HepG2 (cell line): ENCODE measurements around the gene MAMDC2. TPM values are rescaled to one million over a fixed set of nuclear protein-coding genes. Genes with fewer than 3 reads are reported as not detected.

ENCODE experiments used
- PTBP1 ChIP-seq: fragments of 200-400 bp; formaldehyde crosslinking; IDR thresholded peaks from 2 replicates; pipeline ENCODE4 v1.6.1; 2018; ENCODE audit warnings: low read length, low read depth; ENCODE audit not compliant: poor library complexity, severe bottlenecking
- YEATS4 ChIP-seq: sonication (generic); formaldehyde crosslinking; IDR thresholded peaks from 2 replicates; pipeline ENCODE4 v1.4.0; 2020; ENCODE audit warnings: missing genetic modification reagents, borderline replicate concordance
- ZFY ChIP-seq: sonication (generic); formaldehyde crosslinking; IDR thresholded peaks from 2 replicates; pipeline ENCODE4 v1.4.0; 2020; ENCODE audit warnings: missing genetic modification reagents
- ZNF232 ChIP-seq: sonication (generic); formaldehyde crosslinking; IDR thresholded peaks from 2 replicates; pipeline ENCODE4 v1.4.0; 2020; ENCODE audit warnings: missing genetic modification reagents, borderline replicate concordance
- ZNF749 ChIP-seq: sonication (generic); formaldehyde crosslinking; IDR thresholded peaks from 2 replicates; pipeline ENCODE4 v1.8.0; 2022; ENCODE audit warnings: mild to moderate bottlenecking, missing genetic modification reagents, moderate library complexity, borderline replicate concordance
- polyA plus RNA-seq, 8 experiments: library from polyadenylated mRNA; depleted of rRNA in 3 of 8; stranded (reverse) in 7 of 8; unstranded in 1 of 8; fragments of >200 nt; fragmentation: Illumina TruSeq in 4 of 8; extraction: Trizol in 4 of 8; gene quantifications; 2 replicates each; pipeline versions ENCODE4 v1.2.1 to v1.2.3, GENCODE V29; 2011 to 2016; ENCODE audit warnings: low read depth in 4 of 8, missing spikeins in 1 of 8, mixed read lengths in 1 of 8; ENCODE audit not compliant: insufficient read depth in 1 of 8
- total RNA-seq, 5 experiments: library from RNA; depleted of rRNA; stranded (reverse); fragments of >200 nt; fragmentation: Illumina TruSeq; extraction: Trizol; gene quantifications; 2 replicates each; pipeline ENCODE4 v1.2.3, GENCODE V29; 2016; ENCODE audit warnings: low read depth in 1 of 5
- TF ChIP-seq, protein P1 (sequence below): sonication (generic); formaldehyde crosslinking; IDR thresholded peaks from one replicate; pipeline ENCODE4 v1.5.1; 2020; ENCODE audit warnings: mild to moderate bottlenecking, missing genetic modification reagents; ENCODE audit errors: not compliant biosample characterization
- TF ChIP-seq, protein P2 (sequence below): sonication (generic); formaldehyde crosslinking; IDR thresholded peaks from 2 replicates; pipeline ENCODE4 v1.8.1; 2022; ENCODE audit warnings: mild to moderate bottlenecking, missing genetic modification reagents
- TF ChIP-seq, protein P3 (sequence below): sonication (generic); formaldehyde crosslinking; IDR thresholded peaks from 2 replicates; pipeline ENCODE4 v1.4.0; 2020; ENCODE audit warnings: missing genetic modification reagents
- TF ChIP-seq, protein P4 (sequence below): sonication (generic); formaldehyde crosslinking; IDR thresholded peaks from 2 replicates; pipeline ENCODE4 v1.4.0; 2020; ENCODE audit warnings: mild to moderate bottlenecking, missing genetic modification reagents

MAMDC2 gene
- total and polyA plus RNA-seq, 2 of the 13 experiments (the other 11 are each of a cell fraction or from before 2014, with no cell fraction given): not detected

DNA sequence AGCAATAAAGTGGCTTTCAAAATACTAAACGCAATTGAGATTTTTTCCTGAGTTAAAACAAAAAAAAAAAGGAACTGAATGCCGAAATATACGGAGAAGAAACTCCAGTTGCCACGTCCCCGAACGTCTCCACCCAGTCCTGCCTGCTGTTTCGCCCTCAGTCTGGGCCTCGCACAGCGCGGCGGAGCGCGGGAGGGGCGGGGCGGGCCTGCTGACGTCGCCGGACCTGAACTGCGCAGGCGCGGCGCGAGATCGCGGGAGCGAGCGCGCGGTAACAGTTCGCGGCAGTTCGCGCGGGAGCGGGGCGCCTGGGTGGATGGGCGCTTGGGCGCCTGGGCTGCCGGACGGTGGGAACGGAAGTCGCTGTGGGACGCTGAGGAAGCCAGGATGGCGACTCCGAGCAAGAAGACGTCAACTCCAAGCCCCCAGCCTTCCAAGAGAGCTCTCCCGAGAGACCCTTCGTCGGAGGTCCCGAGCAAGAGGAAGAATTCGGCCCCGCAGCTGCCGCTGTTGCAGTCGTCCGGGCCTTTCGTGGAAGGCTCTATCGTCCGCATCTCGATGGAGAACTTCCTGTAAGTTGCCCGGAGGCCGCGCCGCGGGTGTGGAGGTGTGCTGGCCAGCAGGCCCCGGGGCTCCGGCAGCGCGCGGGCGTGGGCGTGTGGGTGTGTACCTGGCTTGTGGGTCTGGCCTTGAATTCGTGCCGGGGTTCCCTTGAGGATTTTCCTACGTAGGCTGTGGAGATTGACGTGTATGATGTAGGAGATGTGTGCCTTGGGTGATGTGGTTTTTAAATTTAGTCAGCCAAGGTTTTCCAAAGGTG lies 215.3 kb downstream of the MAMDC2 start, which contains the start of gene SMC5 (continued):
- TF ChIP-seq, protein P1, sequence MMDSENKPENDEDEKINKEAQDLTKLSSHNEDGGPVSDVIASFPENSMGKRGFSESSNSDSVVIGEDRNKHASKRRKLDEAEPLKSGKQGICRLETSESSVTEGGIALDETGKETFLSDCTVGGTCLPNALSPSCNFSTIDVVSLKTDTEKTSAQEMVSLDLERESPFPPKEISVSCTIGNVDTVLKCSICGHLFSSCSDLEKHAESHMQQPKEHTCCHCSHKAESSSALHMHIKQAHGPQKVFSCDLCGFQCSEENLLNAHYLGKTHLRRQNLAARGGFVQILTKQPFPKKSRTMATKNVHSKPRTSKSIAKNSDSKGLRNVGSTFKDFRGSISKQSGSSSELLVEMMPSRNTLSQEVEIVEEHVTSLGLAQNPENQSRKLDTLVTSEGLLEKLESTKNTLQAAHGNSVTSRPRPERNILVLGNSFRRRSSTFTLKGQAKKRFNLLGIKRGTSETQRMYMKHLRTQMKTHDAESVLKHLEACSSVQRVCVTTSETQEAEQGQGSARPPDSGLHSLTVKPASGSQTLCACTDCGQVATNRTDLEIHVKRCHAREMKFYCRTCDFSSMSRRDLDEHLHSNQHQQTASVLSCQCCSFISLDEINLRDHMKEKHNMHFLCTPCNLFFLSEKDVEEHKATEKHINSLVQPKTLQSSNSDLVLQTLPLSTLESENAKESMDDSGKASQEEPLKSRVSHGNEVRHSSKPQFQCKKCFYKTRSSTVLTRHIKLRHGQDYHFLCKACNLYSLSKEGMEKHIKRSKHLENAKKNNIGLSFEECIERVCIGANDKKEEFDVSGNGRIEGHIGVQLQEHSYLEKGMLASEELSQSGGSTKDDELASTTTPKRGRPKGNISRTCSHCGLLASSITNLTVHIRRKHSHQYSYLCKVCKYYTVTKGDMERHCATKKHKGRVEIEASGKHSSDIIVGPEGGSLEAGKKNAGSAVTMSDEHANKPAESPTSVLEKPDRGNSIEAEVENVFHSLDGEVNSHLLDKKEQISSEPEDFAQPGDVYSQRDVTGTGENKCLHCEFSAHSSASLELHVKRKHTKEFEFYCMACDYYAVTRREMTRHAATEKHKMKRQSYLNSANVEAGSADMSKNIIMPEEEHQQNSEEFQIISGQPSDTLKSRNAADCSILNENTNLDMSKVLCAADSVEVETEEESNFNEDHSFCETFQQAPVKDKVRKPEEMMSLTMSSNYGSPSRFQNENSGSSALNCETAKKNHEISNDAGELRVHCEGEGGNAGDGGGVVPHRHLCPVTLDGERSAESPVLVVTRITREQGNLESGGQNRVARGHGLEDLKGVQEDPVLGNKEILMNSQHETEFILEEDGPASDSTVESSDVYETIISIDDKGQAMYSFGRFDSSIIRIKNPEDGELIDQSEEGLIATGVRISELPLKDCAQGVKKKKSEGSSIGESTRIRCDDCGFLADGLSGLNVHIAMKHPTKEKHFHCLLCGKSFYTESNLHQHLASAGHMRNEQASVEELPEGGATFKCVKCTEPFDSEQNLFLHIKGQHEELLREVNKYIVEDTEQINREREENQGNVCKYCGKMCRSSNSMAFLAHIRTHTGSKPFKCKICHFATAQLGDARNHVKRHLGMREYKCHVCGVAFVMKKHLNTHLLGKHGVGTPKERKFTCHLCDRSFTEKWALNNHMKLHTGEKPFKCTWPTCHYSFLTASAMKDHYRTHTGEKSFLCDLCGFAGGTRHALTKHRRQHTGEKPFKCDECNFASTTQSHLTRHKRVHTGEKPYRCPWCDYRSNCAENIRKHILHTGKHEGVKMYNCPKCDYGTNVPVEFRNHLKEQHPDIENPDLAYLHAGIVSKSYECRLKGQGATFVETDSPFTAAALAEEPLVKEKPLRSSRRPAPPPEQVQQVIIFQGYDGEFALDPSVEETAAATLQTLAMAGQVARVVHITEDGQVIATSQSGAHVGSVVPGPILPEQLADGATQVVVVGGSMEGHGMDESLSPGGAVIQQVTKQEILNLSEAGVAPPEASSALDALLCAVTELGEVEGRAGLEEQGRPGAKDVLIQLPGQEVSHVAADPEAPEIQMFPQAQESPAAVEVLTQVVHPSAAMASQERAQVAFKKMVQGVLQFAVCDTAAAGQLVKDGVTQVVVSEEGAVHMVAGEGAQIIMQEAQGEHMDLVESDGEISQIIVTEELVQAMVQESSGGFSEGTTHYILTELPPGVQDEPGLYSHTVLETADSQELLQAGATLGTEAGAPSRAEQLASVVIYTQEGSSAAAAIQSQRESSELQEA (CRISPR knock-in tag): no peak
- TF ChIP-seq, protein P2, sequence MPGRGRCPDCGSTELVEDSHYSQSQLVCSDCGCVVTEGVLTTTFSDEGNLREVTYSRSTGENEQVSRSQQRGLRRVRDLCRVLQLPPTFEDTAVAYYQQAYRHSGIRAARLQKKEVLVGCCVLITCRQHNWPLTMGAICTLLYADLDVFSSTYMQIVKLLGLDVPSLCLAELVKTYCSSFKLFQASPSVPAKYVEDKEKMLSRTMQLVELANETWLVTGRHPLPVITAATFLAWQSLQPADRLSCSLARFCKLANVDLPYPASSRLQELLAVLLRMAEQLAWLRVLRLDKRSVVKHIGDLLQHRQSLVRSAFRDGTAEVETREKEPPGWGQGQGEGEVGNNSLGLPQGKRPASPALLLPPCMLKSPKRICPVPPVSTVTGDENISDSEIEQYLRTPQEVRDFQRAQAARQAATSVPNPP (CRISPR knock-in tag): peak; percentile 67; the same call in 1 of the 2 replicates
- TF ChIP-seq ZNF749 (CRISPR knock-in tag) (peak; percentile 83), ZFY (CRISPR knock-in tag) (peak; percentile 89), PTBP1 (no peak), ZNF232 (CRISPR knock-in tag) (no peak; the same call in 1 of the 2 replicates), YEATS4 (CRISPR knock-in tag) (peak; percentile 65)
- TF ChIP-seq, protein P3, sequence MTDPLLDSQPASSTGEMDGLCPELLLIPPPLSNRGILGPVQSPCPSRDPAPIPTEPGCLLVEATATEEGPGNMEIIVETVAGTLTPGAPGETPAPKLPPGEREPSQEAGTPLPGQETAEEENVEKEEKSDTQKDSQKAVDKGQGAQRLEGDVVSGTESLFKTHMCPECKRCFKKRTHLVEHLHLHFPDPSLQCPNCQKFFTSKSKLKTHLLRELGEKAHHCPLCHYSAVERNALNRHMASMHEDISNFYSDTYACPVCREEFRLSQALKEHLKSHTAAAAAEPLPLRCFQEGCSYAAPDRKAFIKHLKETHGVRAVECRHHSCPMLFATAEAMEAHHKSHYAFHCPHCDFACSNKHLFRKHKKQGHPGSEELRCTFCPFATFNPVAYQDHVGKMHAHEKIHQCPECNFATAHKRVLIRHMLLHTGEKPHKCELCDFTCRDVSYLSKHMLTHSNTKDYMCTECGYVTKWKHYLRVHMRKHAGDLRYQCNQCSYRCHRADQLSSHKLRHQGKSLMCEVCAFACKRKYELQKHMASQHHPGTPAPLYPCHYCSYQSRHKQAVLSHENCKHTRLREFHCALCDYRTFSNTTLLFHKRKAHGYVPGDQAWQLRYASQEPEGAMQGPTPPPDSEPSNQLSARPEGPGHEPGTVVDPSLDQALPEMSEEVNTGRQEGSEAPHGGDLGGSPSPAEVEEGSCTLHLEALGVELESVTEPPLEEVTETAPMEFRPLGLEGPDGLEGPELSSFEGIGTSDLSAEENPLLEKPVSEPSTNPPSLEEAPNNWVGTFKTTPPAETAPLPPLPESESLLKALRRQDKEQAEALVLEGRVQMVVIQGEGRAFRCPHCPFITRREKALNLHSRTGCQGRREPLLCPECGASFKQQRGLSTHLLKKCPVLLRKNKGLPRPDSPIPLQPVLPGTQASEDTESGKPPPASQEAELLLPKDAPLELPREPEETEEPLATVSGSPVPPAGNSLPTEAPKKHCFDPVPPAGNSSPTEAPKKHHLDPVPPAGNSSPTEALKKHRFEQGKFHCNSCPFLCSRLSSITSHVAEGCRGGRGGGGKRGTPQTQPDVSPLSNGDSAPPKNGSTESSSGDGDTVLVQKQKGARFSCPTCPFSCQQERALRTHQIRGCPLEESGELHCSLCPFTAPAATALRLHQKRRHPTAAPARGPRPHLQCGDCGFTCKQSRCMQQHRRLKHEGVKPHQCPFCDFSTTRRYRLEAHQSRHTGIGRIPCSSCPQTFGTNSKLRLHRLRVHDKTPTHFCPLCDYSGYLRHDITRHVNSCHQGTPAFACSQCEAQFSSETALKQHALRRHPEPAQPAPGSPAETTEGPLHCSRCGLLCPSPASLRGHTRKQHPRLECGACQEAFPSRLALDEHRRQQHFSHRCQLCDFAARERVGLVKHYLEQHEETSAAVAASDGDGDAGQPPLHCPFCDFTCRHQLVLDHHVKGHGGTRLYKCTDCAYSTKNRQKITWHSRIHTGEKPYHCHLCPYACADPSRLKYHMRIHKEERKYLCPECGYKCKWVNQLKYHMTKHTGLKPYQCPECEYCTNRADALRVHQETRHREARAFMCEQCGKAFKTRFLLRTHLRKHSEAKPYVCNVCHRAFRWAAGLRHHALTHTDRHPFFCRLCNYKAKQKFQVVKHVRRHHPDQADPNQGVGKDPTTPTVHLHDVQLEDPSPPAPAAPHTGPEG (CRISPR knock-in tag): no peak
- TF ChIP-seq, protein P4, sequence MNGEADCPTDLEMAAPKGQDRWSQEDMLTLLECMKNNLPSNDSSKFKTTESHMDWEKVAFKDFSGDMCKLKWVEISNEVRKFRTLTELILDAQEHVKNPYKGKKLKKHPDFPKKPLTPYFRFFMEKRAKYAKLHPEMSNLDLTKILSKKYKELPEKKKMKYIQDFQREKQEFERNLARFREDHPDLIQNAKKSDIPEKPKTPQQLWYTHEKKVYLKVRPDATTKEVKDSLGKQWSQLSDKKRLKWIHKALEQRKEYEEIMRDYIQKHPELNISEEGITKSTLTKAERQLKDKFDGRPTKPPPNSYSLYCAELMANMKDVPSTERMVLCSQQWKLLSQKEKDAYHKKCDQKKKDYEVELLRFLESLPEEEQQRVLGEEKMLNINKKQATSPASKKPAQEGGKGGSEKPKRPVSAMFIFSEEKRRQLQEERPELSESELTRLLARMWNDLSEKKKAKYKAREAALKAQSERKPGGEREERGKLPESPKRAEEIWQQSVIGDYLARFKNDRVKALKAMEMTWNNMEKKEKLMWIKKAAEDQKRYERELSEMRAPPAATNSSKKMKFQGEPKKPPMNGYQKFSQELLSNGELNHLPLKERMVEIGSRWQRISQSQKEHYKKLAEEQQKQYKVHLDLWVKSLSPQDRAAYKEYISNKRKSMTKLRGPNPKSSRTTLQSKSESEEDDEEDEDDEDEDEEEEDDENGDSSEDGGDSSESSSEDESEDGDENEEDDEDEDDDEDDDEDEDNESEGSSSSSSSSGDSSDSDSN (CRISPR knock-in tag): peak; percentile 89
